SK-N-SH treated with all-trans-retinoic acid at 6 μM for 48 hours (cell line): Measurements from ENCODE around the gene ZNF524.

ENCODE experiments used
- RARB ChIP-seq: fragments of 250-450 bp; sonication (Bioruptor Pico); IDR thresholded peaks from 2 replicates; pipeline ENCODE4 v1.8.0; 2021; ENCODE audit warnings: mild to moderate bottlenecking, moderate library complexity
- ZFP30 ChIP-seq: fragments of 450-650 bp; formaldehyde crosslinking; IDR thresholded peaks from 2 replicates; pipeline ENCODE4 v1.5.0; 2022; ENCODE audit warnings: mild to moderate bottlenecking, moderate library complexity

DNA sequence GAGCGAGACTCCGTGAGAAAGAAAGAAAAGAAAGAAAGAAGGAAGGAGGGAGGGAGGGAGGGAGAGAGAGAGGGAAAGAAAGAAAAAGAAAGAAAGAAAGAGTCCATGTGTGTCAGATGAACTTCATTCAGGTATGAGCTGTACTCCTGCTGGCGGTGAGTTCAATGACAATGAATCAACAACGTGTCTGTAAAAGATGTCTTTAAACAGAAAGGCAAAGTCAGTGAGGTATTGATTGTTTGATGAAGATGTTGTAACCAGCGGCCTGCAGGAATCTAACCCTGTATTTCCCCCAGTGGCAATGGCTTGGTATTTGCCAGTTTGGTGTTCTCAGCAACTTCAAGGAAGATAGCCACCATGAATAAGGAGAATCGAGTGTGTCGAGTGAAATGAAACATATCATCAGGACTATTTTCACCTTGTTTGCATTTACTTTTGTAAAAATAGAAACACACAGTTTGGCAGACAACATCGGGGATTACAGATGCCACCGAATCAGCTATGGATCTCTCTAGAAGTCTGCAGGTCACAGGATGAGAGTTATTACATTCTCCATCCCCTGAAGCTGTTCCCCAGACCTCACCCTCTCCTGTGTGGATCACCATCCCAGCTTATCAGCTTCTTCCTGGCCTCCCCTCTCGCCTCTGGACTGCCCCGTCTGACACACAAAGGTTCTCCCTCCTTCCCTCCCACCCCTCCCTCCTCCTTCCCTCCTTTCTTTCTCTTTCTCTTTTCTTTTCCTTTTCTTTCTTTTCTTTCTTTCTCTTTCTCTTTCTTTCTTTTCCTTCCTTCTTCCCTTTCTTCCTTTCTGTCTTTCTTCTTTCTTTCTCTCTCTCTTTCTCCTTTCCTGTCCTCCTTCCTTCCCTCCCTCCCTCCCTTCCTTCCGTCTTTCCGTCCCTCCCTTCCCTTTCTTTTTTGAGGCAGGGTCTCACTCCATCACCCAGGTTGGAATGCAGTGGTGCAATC lies 46.6 kb upstream of the ZNF524 start:
- no peak for TF ChIP-seq RARB (CRISPR knock-in tag)
- TF ChIP-seq ZFP30 (CRISPR knock-in tag), result no peak
